Renal cortex interstitium (tissue), 11 donors: ENCODE data around the gene ERGIC3. TPM values are rescaled to one million over a fixed set of nuclear protein-coding genes. Genes with fewer than 3 reads are reported as not detected.
"Not testable (repeated sequence)": the region's sequence is repeated elsewhere in the genome, so short reads cannot be mapped to it uniquely, and the experiment has no call there.

Experiments
- DNase-seq, 11 donors: peaks; one replicate each; pipeline ENCODE4 v3.0.0-alpha.2; 2013; ENCODE audit warnings: low read depth in 9 of 11, low spot score in 4 of 11; ENCODE audit errors: extremely low read depth in 1 of 11
- polyA plus RNA-seq, 3 donors: library from polyadenylated mRNA; unstranded; fragments of 120-200 nt; gene quantifications; one replicate each; pipeline ENCODE4 v1.2.1, GENCODE V29; 2013; ENCODE audit not compliant: insufficient read length in 3 of 3

Gene ERGIC3
- polyA plus RNA-seq, 3 donors, result 348 to 352 (median 349) TPM

DNA sequence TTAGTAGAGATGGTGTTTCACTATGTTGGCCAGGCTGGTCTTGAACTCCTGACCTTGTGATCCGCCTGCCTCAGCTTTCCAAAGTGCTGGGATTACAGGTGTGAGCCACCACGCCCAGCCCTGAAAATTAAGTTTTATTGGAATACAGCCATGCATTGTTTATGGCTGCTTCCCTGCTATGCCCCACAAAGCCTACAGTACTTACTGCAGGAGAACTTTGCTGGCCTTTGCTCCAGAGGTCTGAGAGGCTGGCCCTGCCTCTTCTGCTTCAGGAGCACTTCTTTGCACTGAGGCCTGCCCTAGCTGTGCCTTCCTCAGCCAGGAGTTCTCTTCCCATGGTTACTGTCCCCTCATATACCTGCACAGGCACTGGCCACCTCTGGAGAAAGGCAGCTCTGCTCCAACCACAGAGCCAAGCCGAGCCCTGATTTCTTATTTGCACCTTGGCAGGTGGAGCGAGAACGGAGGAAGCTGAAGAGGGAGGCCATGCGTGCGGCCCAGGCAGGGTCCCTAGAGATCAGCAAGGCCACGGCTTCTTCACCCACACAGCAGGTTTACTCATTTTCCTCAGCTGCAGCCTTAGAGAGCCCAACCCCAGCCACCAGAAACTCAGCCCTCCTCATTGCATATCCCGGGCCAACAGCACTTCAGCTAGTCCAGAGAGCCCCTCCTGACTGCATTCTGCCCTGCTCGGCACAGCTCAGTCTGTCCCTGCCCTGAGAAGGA, 33.2 kb upstream of the ERGIC3 start:
- no peak for DNase-seq

DNA sequence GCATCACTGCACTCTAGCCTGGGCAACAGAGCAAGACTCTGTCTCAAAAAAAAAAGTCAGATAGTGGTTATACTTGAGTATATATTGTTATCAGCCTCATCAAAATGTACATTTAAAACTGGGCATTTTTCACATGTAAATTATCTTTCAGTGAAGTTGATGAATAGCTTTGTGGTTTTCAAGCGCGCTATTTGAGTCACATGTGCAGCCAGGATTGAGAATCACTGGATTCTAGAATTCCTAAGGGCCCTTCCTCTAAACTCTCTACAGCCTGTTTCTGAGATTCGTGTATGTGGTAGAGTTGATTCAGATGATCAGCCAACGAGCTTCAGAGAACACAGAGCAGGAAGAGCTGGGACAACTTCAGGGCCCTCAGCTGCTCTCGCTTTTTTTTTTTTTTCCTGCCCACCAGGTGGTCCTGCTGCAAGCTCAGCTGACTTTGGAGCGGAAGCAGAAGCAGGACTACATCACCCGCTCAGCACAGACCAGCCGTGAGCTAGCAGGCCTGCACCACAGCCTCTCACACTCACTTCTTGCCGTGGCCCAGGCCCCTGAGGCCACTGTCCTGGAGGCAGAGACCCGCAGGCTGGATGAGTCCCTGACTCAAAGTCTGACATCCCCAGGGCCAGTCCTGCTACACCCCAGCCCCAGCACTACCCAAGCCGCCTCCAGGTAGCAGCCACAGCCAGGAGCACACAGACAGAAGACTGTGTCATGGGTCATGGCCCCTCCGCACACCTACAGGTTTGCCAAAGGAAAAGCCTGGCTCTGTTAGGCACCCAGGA, 30.7 kb upstream of the ERGIC3 start:
- no peak for DNase-seq

GRCh38 chr20:35511814-35512420, 30.0 kb upstream of the ERGIC3 start:
- peak in 9 of 11 donors; percentile 3 to 15 (median 7) for DNase-seq

DNA sequence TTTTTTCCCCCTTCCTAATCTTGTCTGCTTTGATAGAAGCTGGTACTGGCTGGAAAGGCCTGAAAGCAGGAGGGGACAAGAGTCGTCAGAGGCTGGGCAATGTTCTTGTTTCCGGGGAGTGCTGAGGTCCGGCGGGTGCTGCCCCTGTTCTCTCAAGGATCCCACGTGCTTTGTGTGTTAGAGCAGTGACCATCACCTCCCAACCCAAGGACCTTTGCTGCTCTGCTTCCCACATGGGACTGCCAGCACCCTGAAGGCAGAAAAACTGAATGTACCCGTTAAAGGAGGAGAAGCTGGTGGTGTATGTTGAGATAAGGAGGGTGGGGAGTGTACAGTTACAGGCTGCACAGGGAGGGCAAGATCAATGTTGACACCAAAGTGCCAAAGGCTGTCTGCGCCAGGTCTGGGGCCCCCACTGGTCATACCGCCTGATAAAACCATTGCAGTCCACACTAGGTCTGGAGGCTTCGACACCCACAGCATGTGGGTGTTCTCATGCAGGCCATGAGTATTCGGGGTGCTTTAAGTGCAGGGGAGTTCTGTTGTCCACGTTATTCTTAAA, 27.4 kb upstream of the ERGIC3 start:
- DNase-seq, result no peak

DNA sequence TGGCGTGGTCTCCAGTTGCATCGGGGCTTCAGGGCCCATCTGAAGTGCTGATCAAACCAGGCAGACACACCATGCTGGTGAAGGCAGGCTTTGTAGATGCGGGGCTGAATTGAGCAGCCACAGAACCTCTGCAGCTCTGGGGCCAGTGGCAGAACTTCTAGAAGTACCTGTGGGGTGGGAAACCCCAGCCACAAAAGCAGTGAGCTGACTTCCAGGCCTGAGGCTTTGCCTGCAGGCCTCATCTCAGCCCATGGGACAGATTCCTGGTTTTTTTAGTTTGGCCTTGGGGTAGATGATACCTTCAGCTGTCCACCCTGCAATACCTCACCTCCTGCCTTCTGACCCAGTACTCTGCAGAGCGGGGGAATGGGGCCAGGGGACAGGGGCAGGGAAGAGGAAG, 26.5 kb upstream of the ERGIC3 start:
- DNase-seq, result no peak

DNA sequence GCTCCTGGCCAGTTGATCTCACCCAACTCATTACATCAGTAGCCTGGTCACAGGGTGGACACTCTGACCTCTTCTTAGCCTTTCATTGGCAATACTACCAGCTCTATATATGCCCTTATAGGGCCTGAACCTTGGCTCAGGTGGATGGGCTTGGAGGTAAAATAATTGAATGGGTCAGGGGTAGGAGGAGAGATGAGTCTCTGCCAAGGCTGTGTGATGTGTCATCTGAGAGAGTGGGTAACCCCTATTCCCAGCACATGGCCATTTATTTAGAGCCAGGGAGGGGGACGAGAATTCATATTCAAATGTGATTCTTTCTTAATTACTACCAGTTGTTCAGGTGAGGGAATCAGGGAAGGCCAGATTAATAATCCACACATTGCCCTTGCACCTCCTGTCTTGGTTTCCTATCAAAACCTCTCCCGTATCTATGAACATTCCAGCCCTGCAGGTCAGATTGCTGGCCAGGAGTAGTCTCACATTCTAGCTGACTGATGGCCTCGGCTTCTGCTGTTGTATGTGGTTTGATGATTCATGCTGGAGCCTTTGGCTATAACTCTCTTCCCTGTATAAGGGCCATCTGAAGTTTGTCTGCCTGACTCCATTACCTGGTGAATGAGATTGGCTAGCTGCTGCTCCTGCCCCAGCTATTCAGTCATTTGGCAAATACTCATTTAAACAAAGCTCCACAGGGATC, 25.8 kb upstream of the ERGIC3 start:
- no peak for DNase-seq

GRCh38 chr20:35517125-35517524, 24.8 kb upstream of the ERGIC3 start:
- DNase-seq, result no peak

- not testable (repeated sequence) for DNase-seq
These were observed 24.1 kb upstream of the ERGIC3 start for GRCh38 chr20:35517767-35518166.

- no peak for DNase-seq
These were observed 22.9 kb upstream of the ERGIC3 start for GRCh38 chr20:35518955-35519354.

DNA sequence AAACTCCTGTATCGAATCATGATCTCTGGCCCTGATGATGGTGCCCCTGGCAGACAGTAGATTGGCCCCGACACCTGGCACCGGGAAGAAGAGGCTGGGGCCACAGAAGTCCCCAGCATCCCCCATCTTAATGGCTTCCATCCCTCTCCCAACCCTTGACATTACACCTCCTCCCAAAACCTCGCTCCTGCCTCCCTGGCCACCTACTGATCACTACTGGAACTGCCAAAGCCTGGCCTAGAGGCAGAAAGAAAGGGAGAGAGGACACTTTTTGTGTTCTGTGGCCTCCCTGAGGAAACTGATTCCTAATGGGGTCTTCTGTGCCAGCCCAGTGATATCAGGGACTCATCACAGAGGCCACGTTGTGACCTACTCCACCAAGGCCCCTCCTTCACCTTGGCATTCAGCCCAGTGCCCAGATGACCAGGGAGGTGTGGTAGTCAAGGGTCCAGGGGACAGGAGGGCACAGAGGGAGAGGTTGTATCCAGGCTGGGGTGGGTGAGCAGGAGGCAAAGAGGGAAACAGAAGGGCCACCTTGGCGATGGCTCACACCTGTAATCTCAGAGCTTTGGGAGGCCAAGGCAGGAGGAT, 18.5 kb upstream of the ERGIC3 start:
- DNase-seq, result no peak

- DNase-seq, result no peak
These were observed 16.2 kb upstream of the ERGIC3 start for GRCh38 chr20:35525639-35526038.

- no peak for DNase-seq
These were observed 14.6 kb upstream of the ERGIC3 start for GRCh38 chr20:35527122-35527769.

DNA sequence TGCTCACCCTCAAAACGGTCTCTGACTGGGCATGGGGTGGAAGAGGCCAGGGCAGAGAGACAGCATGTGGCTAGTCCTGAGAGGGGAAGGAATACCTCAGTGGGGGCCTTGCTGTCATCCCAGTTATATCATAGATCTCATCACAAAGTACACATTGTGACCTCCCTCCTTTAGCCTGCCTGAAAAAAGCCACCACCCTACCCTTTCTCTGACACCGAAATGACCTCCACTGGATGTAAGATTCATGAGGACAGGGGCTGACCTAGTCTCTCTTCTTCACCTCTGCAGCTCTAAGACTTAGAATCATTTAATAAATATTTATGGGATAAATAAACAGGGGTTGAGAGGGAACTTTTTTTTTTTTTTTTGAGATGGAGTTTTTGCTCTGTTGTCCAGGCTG, 12.3 kb upstream of the ERGIC3 start, which contains the start of gene C20orf173:
Gene C20orf173 (minus strand): TSS at position 101 of the 400 bp plus-strand sequence. CDS start 279 bp downstream, outside the sequence.
- no peak for DNase-seq

DNA sequence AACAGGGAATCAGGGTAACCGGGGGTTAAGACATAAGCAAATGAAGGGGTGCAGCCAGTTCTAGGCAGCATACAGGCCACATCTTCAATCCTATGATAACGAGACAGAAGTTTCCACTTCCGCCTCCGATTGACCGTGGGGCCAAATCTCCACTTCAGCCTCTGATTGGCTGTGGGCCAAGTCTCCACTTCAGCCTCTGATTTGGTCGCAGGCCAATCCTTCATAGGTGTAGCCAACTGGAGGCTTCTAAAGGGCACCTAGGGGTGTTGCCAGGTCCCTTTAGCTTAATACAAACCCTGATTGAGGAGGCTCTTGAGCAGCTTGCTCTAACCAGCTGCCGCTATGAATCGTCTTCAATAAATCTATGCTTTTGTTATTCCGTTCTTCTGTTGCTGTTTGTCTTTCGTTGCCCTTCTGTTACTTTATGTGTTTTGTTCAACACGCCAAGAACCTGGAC, 2.1 kb upstream of the ERGIC3 start:
- peak in 7 of 11 donors; percentile 13 to 52 (median 26) for DNase-seq

DNA sequence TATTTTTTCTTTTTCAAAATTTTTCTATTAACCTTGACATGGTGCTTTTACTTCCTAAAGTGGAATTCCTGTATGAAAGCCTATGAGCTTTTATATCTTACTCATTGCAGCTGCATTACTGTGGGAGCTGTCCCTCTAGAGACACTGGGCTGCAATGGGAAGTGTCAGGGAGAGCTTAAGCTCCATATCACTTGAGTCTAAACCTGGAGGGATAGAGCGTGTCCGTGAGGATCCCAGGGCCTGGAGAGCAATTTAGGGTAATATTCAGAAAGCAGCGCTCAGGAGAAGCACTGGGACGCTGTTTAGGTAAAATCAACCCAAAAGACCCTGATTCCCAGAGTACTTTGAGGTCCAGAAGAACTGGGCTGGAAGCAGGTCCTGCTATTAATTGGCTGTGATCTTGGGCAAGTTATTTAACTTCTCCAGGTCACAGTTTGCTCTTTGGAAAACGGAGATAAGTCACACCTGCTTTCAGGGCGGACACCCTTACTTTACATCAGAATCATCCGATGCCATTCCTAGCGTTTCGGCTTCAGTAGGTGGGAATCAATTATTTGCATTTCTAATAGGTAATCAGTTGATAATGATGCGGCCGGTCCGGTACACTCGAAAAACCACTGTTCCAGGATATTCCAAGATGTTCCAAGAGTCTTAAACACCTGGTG, 628 bp upstream of the ERGIC3 start:
- DNase-seq, result no peak

GRCh38 chr20:35542990-35543389, 1.1 kb downstream of the ERGIC3 start:
- DNase-seq, result no peak

- no peak for DNase-seq
These were observed 2.6 kb downstream of the ERGIC3 start for GRCh38 chr20:35544436-35544835.

DNA sequence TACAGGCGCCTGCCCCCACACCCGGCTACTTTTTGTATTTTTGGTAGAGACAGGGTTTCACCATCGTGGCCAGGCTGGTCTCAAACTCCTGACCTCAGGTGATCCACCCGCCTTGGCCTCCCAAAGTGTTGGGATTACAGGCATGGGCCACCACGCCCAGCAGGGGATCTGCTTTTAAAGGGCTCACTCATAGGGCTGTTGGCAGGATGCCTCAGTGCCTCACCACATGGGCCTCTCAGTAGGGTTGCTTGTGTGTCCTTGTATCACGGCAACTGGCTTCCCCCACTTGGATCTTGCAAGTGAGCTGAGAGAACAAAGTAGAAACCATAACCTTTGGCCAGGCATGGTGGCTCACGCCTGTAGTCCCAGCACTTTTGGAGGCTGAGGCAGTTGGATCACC, 3.1 kb downstream of the ERGIC3 start:
- not testable (repeated sequence) for DNase-seq
